Measurements from ENCODE around the gene CFAP90.

Gene CFAP90

DNA sequence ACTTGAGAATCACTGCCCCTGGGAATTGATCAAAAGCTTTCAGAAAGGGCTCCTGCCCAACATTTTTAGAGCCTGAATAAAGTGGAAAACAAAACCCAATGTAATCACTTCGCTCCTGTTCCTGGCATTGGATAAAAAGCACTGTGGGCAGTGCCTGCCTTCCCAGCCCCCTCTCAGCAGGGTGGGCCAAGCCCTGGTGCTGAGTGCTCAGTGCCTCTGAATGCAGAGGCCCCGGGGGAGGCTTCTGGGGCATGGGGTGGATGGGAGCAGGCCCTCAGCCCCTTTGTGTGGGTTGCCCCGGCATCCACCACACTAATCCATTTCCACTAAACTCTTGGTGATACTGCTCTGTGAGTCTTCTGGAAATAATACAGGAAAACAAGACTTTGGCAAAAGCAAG is 55.6 kb downstream of the CFAP90 start:
- no peak overlapping the region for H3K27ac ChIP-seq
- no peaks in the 10 kb centered on the region for H3K27me3 ChIP-seq (ENCODE audit: insufficient read depth, low read depth, severe bottlenecking)
- peaks cover 33% of the 10 kb centered on the region for H3K36me3 ChIP-seq
- H3K4me3 ChIP-seq (ENCODE audit: low read depth, low read length): no peak overlapping the region
- no peaks in the 10 kb centered on the region for H3K9me3 ChIP-seq (ENCODE audit: severe bottlenecking)
- TF ChIP-seq, protein P1, sequence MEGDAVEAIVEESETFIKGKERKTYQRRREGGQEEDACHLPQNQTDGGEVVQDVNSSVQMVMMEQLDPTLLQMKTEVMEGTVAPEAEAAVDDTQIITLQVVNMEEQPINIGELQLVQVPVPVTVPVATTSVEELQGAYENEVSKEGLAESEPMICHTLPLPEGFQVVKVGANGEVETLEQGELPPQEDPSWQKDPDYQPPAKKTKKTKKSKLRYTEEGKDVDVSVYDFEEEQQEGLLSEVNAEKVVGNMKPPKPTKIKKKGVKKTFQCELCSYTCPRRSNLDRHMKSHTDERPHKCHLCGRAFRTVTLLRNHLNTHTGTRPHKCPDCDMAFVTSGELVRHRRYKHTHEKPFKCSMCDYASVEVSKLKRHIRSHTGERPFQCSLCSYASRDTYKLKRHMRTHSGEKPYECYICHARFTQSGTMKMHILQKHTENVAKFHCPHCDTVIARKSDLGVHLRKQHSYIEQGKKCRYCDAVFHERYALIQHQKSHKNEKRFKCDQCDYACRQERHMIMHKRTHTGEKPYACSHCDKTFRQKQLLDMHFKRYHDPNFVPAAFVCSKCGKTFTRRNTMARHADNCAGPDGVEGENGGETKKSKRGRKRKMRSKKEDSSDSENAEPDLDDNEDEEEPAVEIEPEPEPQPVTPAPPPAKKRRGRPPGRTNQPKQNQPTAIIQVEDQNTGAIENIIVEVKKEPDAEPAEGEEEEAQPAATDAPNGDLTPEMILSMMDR (IDR thresholded peaks at IDR 0.05; ENCODE audit: low read depth, low read length): no peak
- DNase-seq: no peak

DNA sequence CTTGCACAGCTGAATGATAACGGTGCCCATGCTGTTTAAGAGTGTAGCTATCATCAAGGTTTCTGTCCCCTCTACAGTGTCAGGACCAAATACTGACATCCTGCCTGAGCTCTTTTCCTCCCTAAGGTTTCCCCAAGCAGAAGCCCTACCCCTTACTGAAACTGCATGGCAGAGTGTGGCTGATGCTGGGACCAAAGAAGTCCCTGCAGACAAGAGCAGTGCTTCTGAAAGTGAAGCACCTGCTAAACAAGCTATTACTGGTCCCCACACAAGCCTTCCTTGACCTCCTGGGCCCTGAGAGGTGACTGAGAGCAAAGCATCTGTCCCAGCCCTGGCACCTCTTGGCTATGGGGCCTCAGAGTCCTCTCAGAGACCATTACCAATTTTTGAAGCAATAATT is 56.1 kb downstream of the CFAP90 start:
- H3K9me3 ChIP-seq (ENCODE audit: severe bottlenecking): no peaks in the 10 kb centered on the region
- no peak for DNase-seq
- H3K4me3 ChIP-seq (ENCODE audit: low read depth, low read length): no peak overlapping the region
- no peaks in the 10 kb centered on the region for H3K27me3 ChIP-seq (ENCODE audit: insufficient read depth, low read depth, severe bottlenecking)
- H3K36me3 ChIP-seq: peaks cover 34% of the 10 kb centered on the region
- no peak overlapping the region for H3K27ac ChIP-seq
- TF ChIP-seq, protein P1 (IDR thresholded peaks at IDR 0.05; ENCODE audit: low read depth, low read length): no peak

DNA sequence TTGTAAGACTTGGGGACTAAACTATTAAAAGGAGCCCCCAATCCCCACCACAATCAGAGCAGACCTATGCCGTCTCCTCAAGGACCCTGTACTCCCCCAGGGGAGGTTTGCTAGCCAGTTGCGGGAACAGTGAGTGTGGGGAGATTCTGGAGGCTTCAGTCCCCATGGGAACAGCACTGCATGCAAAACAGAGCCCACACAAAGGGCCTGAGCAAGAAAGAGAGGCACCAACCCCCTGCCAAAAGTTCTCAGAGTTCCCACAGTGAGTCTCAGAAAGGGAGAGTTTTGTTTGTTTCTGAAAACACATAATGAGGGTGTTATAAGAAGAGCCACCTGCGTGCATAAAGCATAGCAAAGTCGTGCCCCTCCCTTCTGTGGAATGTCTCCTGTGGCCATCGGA is 56.6 kb downstream of the CFAP90 start:
- no peaks in the 10 kb centered on the region for H3K27me3 ChIP-seq (ENCODE audit: insufficient read depth, low read depth, severe bottlenecking)
- H3K36me3 ChIP-seq: peaks cover 34% of the 10 kb centered on the region
- no peak for DNase-seq
- H3K4me3 ChIP-seq (ENCODE audit: low read depth, low read length): no peak overlapping the region
- no peak overlapping the region for H3K27ac ChIP-seq
- no peaks in the 10 kb centered on the region for H3K9me3 ChIP-seq (ENCODE audit: severe bottlenecking)
- TF ChIP-seq, protein P1 (IDR thresholded peaks at IDR 0.05; ENCODE audit: low read depth, low read length): no peak

DNA sequence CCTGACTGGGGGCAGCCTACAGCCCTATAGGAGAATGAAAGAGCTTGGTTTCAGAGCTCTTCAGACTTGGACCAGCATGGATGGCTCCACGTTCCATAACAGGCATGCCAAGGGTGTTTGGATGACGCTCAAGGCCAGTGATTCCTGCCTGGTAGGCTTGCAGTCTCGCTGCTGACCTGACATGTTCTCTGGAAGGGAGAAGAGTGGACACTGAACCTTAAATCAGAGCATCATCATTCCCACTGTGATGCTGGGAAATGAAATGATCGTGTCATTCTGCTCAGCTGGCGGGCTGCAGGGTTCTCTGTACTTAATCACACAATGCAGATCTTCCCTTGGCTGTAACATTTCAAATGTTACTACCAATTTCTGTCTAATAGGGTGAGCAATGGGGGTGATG is 57.0 kb downstream of the CFAP90 start:
- Histone ChIP-seq H3K27ac (no peak overlapping the region), H3K27me3 (ENCODE audit: insufficient read depth, low read depth, severe bottlenecking) (no peaks in the 10 kb centered on the region)

DNA sequence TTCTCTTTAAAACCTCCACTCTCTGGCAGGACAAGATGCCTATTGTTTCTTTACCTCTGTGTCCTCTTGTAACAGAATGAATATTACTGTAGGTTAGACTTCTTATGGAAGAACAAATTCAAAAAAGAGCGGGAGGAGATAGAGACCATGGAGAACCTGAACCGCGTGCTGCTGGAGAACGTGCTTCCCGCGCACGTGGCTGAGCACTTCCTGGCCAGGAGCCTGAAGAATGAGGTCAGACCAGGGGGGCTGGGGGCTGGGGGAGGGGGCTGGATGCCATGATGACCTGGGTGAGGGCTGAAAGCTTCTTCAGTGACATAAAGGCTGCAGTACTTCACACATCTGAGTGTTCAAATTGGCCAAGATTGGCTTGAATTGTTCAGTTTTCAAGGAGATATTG is 61.4 kb downstream of the CFAP90 start:
- TF ChIP-seq, protein P1 (IDR thresholded peaks at IDR 0.05; ENCODE audit: low read depth, low read length): no peak
- H3K9me3 ChIP-seq (ENCODE audit: severe bottlenecking): no peaks in the 10 kb centered on the region
- no peak overlapping the region for H3K4me3 ChIP-seq (ENCODE audit: low read depth, low read length)
- H3K27ac ChIP-seq: no peak overlapping the region
- no peaks in the 10 kb centered on the region for H3K27me3 ChIP-seq (ENCODE audit: insufficient read depth, low read depth, severe bottlenecking)
- DNase-seq: no peak
- peaks cover 55% of the 10 kb centered on the region for H3K36me3 ChIP-seq

More for the DNA sequence above, 57.0 kb downstream of the CFAP90 start:
- no peak for DNase-seq
- Histone ChIP-seq H3K36me3 (peaks cover 34% of the 10 kb centered on the region), H3K4me3 (ENCODE audit: low read depth, low read length) (no peak overlapping the region), H3K9me3 (ENCODE audit: severe bottlenecking) (no peaks in the 10 kb centered on the region)
- TF ChIP-seq, protein P1 (IDR thresholded peaks at IDR 0.05; ENCODE audit: low read depth, low read length): no peak

DNA sequence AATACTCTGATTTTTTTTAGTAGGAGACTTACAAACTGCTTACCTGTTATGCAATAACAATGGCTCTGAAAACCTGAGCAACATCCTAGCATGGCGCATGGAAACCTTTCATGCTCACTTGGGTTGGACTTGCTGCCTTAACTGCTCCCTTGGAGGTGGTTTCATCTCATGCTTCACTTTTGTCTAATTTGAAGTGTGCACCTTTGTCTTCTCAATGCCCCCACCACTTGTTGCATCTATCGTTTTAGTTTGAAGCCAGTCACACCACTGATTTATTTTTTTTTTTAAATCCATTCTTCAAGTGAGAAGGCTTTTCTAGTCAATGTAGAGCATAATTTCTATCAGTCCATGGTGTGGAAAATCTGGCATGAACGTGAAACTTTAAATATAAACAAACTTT is 63.2 kb downstream of the CFAP90 start:
- peaks cover 49% of the 10 kb centered on the region for H3K36me3 ChIP-seq
- no peaks in the 10 kb centered on the region for H3K9me3 ChIP-seq (ENCODE audit: severe bottlenecking)
- H3K27me3 ChIP-seq (ENCODE audit: insufficient read depth, low read depth, severe bottlenecking): no peaks in the 10 kb centered on the region
- no peak for DNase-seq
- H3K27ac ChIP-seq: no peak overlapping the region
- H3K4me3 ChIP-seq (ENCODE audit: low read depth, low read length): no peak overlapping the region
- TF ChIP-seq, protein P1 (IDR thresholded peaks at IDR 0.05; ENCODE audit: low read depth, low read length): no peak

All from WERI-Rb-1 (cell line).